C4-2B (cell line): ENCODE measurements around the gene IHH.

Experiments used
- CTCF ChIP-seq: fragments of 450-650 bp; conservative IDR thresholded peaks from 2 replicates; pipeline ENCODE4 v1.5.1; 2017; ENCODE audit warnings: mild to moderate bottlenecking
- ZFX ChIP-seq: fragments of 450-650 bp; IDR thresholded peaks from 2 replicates; pipeline ENCODE4 v1.6.1; 2017

DNA sequence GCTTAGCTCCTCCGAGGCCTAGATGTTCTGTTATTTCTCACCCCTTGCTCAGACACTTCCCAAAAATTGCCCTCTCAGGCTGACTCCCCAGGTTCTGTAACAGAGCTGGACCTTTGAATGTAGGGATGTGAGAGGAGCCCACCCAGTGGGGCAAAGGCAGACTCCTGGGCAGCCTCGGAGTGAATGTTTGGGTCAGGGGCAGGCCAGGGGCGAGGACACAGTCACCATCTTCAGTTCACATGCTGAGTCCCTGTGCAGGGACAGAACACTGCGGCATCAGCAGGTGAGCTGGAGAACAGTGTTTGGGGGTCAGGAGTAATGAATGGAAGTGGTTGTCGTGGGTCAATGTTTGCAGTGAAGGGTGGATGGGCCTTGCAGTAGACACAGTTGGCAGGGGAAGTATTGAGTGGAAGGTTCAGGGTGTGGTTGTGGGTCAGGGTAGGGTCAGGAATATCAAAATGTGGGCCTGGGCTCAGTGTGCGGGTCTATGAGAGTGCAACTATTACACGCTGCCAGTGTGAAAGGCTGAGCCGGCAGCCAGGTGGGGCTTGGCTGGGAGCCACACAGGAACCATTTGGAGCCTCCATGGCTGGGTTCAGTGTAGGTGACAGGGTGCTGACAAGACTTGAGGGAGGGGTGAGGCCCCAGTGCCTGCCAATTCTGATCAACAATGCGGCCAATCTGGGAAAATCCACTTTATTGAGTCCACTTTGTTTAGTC is 4.4 kb downstream of the IHH start:
- TF ChIP-seq CTCF, result no peak
- no peak for TF ChIP-seq ZFX
